GM23338 (cell line): ENCODE measurements around the gene QRFPR. TPM values are rescaled to one million over a fixed set of nuclear protein-coding genes. Genes with fewer than 3 reads are reported as not detected.

Experiments
- ATAC-seq: fragments of 200-7000 bp; cut with Tn5 transposase; 3 replicates; pipeline ENCODE4 v1.9.1; 2020
- DNase-seq: peaks from one replicate; pipeline ENCODE4 v3.0.0-alpha.2; 2015; ENCODE audit warnings: low spot score
- H2AFZ ChIP-seq: fragments of 200-600 bp; sonication (generic); 2 replicates; pipeline ENCODE4 v1.8.0; 2016; ENCODE audit warnings: antibody characterized with exemption, mild to moderate bottlenecking, moderate library complexity
- H3F3A ChIP-seq: fragments of 200-600 bp; sonication (generic); replicated peaks from 2 replicates; pipeline ENCODE4 v1.8.0; 2017; ENCODE audit warnings: antibody characterized with exemption, mixed run types, low read depth
- H3K27ac ChIP-seq: fragments of 200-600 bp; sonication (generic); 2 replicates; pipeline ENCODE4 v1.6.1; 2016; ENCODE audit warnings: low read depth
- H3K27me3 ChIP-seq: fragments of 200-600 bp; sonication (generic); 2 replicates; pipeline ENCODE4 v1.8.0; 2016; ENCODE audit warnings: mild to moderate bottlenecking, mixed run types, moderate library complexity; ENCODE audit not compliant: insufficient read depth
- H3K36me3 ChIP-seq: fragments of 200-600 bp; sonication (generic); 2 replicates; pipeline ENCODE4 v1.8.0; 2016; ENCODE audit warnings: mild to moderate bottlenecking; ENCODE audit not compliant: insufficient read depth
- H3K4me1 ChIP-seq: fragments of 200-600 bp; sonication (generic); 2 replicates; pipeline ENCODE4 v1.8.0; 2016; ENCODE audit warnings: mild to moderate bottlenecking, moderate library complexity; ENCODE audit not compliant: insufficient read depth
- H3K4me2 ChIP-seq: fragments of 200-600 bp; sonication (generic); 2 replicates; pipeline ENCODE4 v1.7.1; 2017; ENCODE audit warnings: mixed run types
- H3K4me3 ChIP-seq: fragments of 200-600 bp; sonication (generic); 2 replicates; pipeline ENCODE4 v1.6.1; 2016; ENCODE audit warnings: mixed run types
- H3K79me2 ChIP-seq: fragments of 200-600 bp; sonication (generic); replicated peaks from 2 replicates; pipeline ENCODE4 v1.8.0; 2017; ENCODE audit warnings: mild to moderate bottlenecking; ENCODE audit not compliant: insufficient read depth
- H3K9me2 ChIP-seq: fragments of 200-600 bp; sonication (generic); 2 replicates; pipeline ENCODE4 v1.8.0; 2017; ENCODE audit not compliant: insufficient read depth
- H4K20me1 ChIP-seq: fragments of 200-600 bp; sonication (generic); replicated peaks from 2 replicates; pipeline ENCODE4 v1.8.0; 2017; ENCODE audit warnings: mild to moderate bottlenecking; ENCODE audit not compliant: insufficient read depth
- H3K27ac Mint-ChIP-seq: 2 replicates; pipeline ENCODE4 v1.8.0; 2020; ENCODE audit warnings: inconsistent platforms, mild to moderate bottlenecking, moderate library complexity, mixed read lengths
- H3K27me3 Mint-ChIP-seq: 3 replicates; pipeline ENCODE4 v1.8.0; 2022; ENCODE audit warnings: low read depth, mild to moderate bottlenecking, moderate library complexity, mixed read lengths, inconsistent platforms; ENCODE audit not compliant: insufficient read depth, poor library complexity
- H3K36me3 Mint-ChIP-seq: 3 replicates; pipeline ENCODE4 v1.8.0; 2021; ENCODE audit warnings: low read depth, mild to moderate bottlenecking, inconsistent platforms, moderate library complexity, mixed read lengths
- H3K4me1 Mint-ChIP-seq: 3 replicates; pipeline ENCODE4 v1.8.0; 2020; ENCODE audit warnings: mild to moderate bottlenecking, inconsistent platforms, mixed read lengths
- H3K4me3 Mint-ChIP-seq: 3 replicates; pipeline ENCODE4 v1.8.0; 2021; ENCODE audit warnings: moderate library complexity, mild to moderate bottlenecking, inconsistent platforms, mixed read lengths
- H3K9me3 Mint-ChIP-seq: 3 replicates; pipeline ENCODE4 v1.8.0; 2020; ENCODE audit warnings: moderate library complexity, mild to moderate bottlenecking, inconsistent platforms, mixed read lengths
- CREB1 ChIP-seq: fragments of 250-450 bp; sonication (Bioruptor Pico); IDR thresholded peaks from 2 replicates; pipeline ENCODE4 v1.5.0; 2020; ENCODE audit warnings: low read depth, mild to moderate bottlenecking, moderate library complexity
- ETS1 ChIP-seq: IDR thresholded peaks from 2 replicates; pipeline ENCODE4 v1.6.1; 2016; ENCODE audit warnings: antibody characterized with exemption
- EZH2 ChIP-seq: fragments of 200-600 bp; sonication (generic); IDR thresholded peaks from one replicate; pipeline ENCODE4 v1.8.0; 2017; ENCODE audit warnings: antibody characterized with exemption, mild to moderate bottlenecking, low read depth; ENCODE audit not compliant: unreplicated experiment
- EZH2phosphoT487 ChIP-seq: fragments of 200-600 bp; sonication (generic); IDR thresholded peaks from one replicate; pipeline ENCODE4 v1.8.1; 2018; ENCODE audit warnings: antibody characterized with exemption; ENCODE audit not compliant: unreplicated experiment
- JUNB ChIP-seq: IDR thresholded peaks from one replicate; pipeline ENCODE4 v1.6.1; 2016; ENCODE audit warnings: antibody characterized with exemption; ENCODE audit not compliant: unreplicated experiment
- POLR2AphosphoS5 ChIP-seq: IDR thresholded peaks from 2 replicates; pipeline ENCODE4 v1.6.1; 2016; ENCODE audit warnings: antibody characterized with exemption, low read depth
- STAT1 ChIP-seq: IDR thresholded peaks from one replicate; pipeline ENCODE4 v1.6.1; 2016; ENCODE audit warnings: antibody characterized with exemption; ENCODE audit not compliant: unreplicated experiment
- ZNF331 ChIP-seq: fragments of 250-450 bp; sonication (Bioruptor Pico); IDR thresholded peaks from 2 replicates; pipeline ENCODE4 v1.5.0; 2020; ENCODE audit warnings: low read depth, mild to moderate bottlenecking, moderate library complexity
- ZNF462 ChIP-seq: fragments of 250-450 bp; sonication (Bioruptor Pico); IDR thresholded peaks from 2 replicates; pipeline ENCODE4 v1.5.0; 2020; ENCODE audit warnings: mild to moderate bottlenecking, moderate library complexity
- polyA plus RNA-seq: library from polyadenylated mRNA; unstranded; fragments of >200 nt; fragmentation: Nextera tagmentation; extraction: Ambion mirVana; gene quantifications from 2 replicates; pipeline ENCODE4 v1.2.1, GENCODE V29; 2016
- total RNA-seq: library from RNA; depleted of rRNA; stranded (reverse); fragments of >200 nt; shearing (Covaris generic); gene quantifications from 2 replicates; pipeline ENCODE4 v1.2.3, GENCODE V29; 2014

Gene QRFPR
- total and polyA plus RNA-seq, 2 experiments from 2014 or later: 0.27 to 1.3 TPM

- TF ChIP-seq ZNF462 (CRISPR knock-in tag): no peak
- TF ChIP-seq JUNB: no peak
- TF ChIP-seq EZH2phosphoT487: no peak
- TF ChIP-seq ETS1: no peak
- TF ChIP-seq STAT1: no peak
Observed at GRCh38 chr4:121304893-121305292, 75.9 kb downstream of the QRFPR start (continued).

- H3K27me3 ChIP-seq: no peaks in the 10 kb centered on the region
- no peaks in the 10 kb centered on the region for H3K36me3 ChIP-seq
- H3F3A ChIP-seq: no peaks in the 10 kb centered on the region
- no peaks in the 10 kb centered on the region for H3K79me2 ChIP-seq
- H3K27ac Mint-ChIP-seq: no peak overlapping the region
- ATAC-seq (no peak), DNase-seq (no peak)
- no peaks in the 10 kb centered on the region for H3K36me3 Mint-ChIP-seq
- no peak overlapping the region for H3K4me3 Mint-ChIP-seq
- H3K4me1 Mint-ChIP-seq: no peaks in the 10 kb centered on the region
- no peak overlapping the region for H3K4me3 ChIP-seq
- no peak overlapping the region for H3K27ac ChIP-seq
- H4K20me1 ChIP-seq: no peaks in the 10 kb centered on the region
- no peak overlapping the region for H3K4me2 ChIP-seq
- TF ChIP-seq ZNF462 (CRISPR knock-in tag) (no peak), JUNB (no peak), EZH2 (no peak), POLR2AphosphoS5 (no peak), EZH2phosphoT487 (no peak), CREB1 (CRISPR knock-in tag) (no peak), ZNF331 (CRISPR knock-in tag) (no peak)
- H3K9me2 ChIP-seq: no peaks in the 10 kb centered on the region
- no peak overlapping the region for H2AFZ ChIP-seq
- H3K27me3 Mint-ChIP-seq: no peaks in the 10 kb centered on the region
- no peaks in the 10 kb centered on the region for H3K4me1 ChIP-seq
- H3K9me3 Mint-ChIP-seq: no peaks in the 10 kb centered on the region
Observed at GRCh38 chr4:121299367-121299766, 81.5 kb downstream of the QRFPR start.
